Fibroblast of villous mesenchyme (primary cell): ENCODE data around the gene RNF112. TPM values are rescaled to one million over a fixed set of nuclear protein-coding genes. Genes with fewer than 3 reads are reported as not detected.
A peak's percentile ranks its signal among the peaks of the same experiment; 100 is the strongest.

Experiments
- DNase-seq: peaks from one replicate; pipeline ENCODE4 v3.0.0-alpha.2; 2010; ENCODE audit warnings: low read depth
- H3K4me3 ChIP-seq: 2 replicates; pipeline ENCODE4 v1.5.1; 2011; ENCODE audit warnings: low read depth, mild to moderate bottlenecking, low read length
- CTCF ChIP-seq: IDR thresholded peaks from 2 replicates; pipeline ENCODE4 v1.5.1; 2012; ENCODE audit warnings: low read depth, mild to moderate bottlenecking, low read length; ENCODE audit not compliant: insufficient read depth
- total RNA-seq: library from RNA; depleted of rRNA; stranded (reverse); fragments of >200 nt; gene quantifications from 2 replicates; pipeline ENCODE4 v1.2.3, GENCODE V29; 2012

The RNF112 gene
- total RNA-seq, 1 donor = 0.86 TPM

- DNase-seq = no peak
- no peak overlapping the region for H3K4me3 ChIP-seq
- TF ChIP-seq CTCF = no peak
Observed at GRCh38 chr17:19417611-19418010, 6.6 kb downstream of the RNF112 start.

GRCh38 chr17:19418251-19418992, 7.4 kb downstream of the RNF112 start:
- no peak overlapping the region for H3K4me3 ChIP-seq
- no peak for TF ChIP-seq CTCF
- DNase-seq = peak; percentile 37

GRCh38 chr17:19421219-19421618, 10.2 kb downstream of the RNF112 start:
- no peak for DNase-seq
- TF ChIP-seq CTCF = no peak
- H3K4me3 ChIP-seq = no peak overlapping the region

GRCh38 chr17:19421926-19422325, 10.9 kb downstream of the RNF112 start:
- no peak overlapping the region for H3K4me3 ChIP-seq
- no peak for TF ChIP-seq CTCF
- DNase-seq = no peak

GRCh38 chr17:19424934-19425868, 14.2 kb downstream of the RNF112 start:
- TF ChIP-seq CTCF = no peak
- no peak overlapping the region for H3K4me3 ChIP-seq
- peak; percentile 60 for DNase-seq

- no peak for DNase-seq
- no peak overlapping the region for H3K4me3 ChIP-seq
- no peak for TF ChIP-seq CTCF
Observed at GRCh38 chr17:19426631-19427030, 15.6 kb downstream of the RNF112 start.
